HG03097 (cell line): Measurements from ENCODE around the gene ABHD16A.

Experiments used
- ATAC-seq: cut with Tn5 transposase; IDR thresholded peaks from one replicate; pipeline ENCODE4 v1.9.1; 2021; ENCODE audit not compliant: unreplicated experiment, low FRiP score

The ABHD16A gene

GRCh38 chr6:31702819-31703716, at the start of gene ABHD16A:
Gene ABHD16A (minus strand): TSS chr6:31703324. CDS start chr6:31703281, 43 bp downstream.
- peak; percentile 83 for ATAC-seq

- no peak for ATAC-seq
Observed at GRCh38 chr6:31752739-31753319, 49.7 kb upstream of the ABHD16A start.

- ATAC-seq = no peak
Observed at GRCh38 chr6:31750411-31751022, 47.4 kb upstream of the ABHD16A start.

- no peak for ATAC-seq
Observed at GRCh38 chr6:31749301-31750036, 46.3 kb upstream of the ABHD16A start.

- ATAC-seq = no peak
Observed at GRCh38 chr6:31744422-31744821, 41.3 kb upstream of the ABHD16A start.

- ATAC-seq = no peak
Observed at GRCh38 chr6:31742894-31743293, 39.8 kb upstream of the ABHD16A start.

GRCh38 chr6:31741815-31742214, 38.7 kb upstream of the ABHD16A start:
- no peak for ATAC-seq

GRCh38 chr6:31740397-31741223, 37.5 kb upstream of the ABHD16A start:
- peak; percentile 2 for ATAC-seq

GRCh38 chr6:31739639-31740396, 36.7 kb upstream of the ABHD16A start, which contains the start of gene MSH5:
Gene MSH5 (plus strand): TSS chr6:31740005. CDS start chr6:31740467, 462 bp downstream.
- ATAC-seq = peak; percentile 57

- ATAC-seq = no peak
Observed at GRCh38 chr6:31737991-31738979, 35.2 kb upstream of the ABHD16A start.

GRCh38 chr6:31737315-31737990, 34.3 kb upstream of the ABHD16A start:
- no peak for ATAC-seq

- ATAC-seq = no peak
Observed at GRCh38 chr6:31736768-31737314, 33.7 kb upstream of the ABHD16A start.

GRCh38 chr6:31736021-31736767, 33.1 kb upstream of the ABHD16A start, which contains the start of gene CLIC1:
Gene CLIC1 (minus strand): TSS chr6:31736530. CDS start chr6:31736300, 230 bp downstream.
- no peak for ATAC-seq

- ATAC-seq = no peak
Observed at GRCh38 chr6:31734821-31735406, 31.8 kb upstream of the ABHD16A start.

- ATAC-seq = no peak
Observed at GRCh38 chr6:31734247-31734820, 31.2 kb upstream of the ABHD16A start.

GRCh38 chr6:31733734-31734133, 30.6 kb upstream of the ABHD16A start:
- no peak for ATAC-seq
